ENCODE measurements around the gene SMIM35.
"Not testable (repeated sequence)": the region's sequence is repeated elsewhere in the genome, so short reads cannot be mapped to it uniquely, and the experiment has no call there.

The SMIM35 gene

DNA sequence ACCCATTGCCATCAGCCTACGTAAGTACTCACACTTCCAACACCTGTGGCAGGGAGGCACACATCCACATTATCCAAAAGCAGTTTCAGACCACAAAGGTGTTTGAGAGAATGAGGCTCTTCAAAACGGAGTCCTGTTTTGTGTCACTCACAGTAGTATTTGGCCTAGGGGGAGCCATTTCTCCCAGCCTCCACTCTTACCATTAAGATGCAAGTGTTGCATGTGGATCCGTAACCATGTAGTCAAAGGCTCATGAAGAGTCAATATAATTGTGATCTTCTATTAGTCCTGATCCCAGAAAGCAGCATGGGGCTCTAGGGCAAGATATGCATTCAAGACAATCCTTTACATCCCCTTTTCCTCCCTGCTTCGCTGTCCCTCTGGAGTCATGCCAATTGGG lies 59.1 kb downstream of the SMIM35 start:
- no peak for DNase-seq (ENCODE audit: low read depth)

- DNase-seq (ENCODE audit: low read depth), result no peak
Measured at GRCh38 chr11:118021146-118021545, 65.6 kb downstream of the SMIM35 start.

DNA sequence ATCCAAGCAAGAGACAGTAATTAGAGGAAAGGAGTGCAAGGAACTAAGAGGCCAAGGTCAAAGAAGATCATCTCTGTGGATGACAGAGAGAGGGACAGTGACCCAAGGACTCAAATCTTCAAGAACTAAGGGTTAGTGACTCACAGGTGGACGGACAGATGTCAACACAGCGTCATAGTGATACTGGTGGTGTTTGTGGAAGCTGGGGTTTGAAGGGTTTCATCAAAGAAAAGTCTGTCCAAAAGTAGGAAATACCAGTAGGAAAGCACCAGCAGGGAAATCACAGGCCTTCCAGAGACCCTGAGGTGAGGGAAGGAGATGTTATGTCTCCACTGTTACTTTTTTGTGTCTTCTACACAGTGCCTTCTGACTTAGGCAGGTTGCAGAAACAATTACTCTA lies 68.4 kb downstream of the SMIM35 start:
- DNase-seq (ENCODE audit: low read depth), result no peak

GRCh38 chr11:118017631-118018315 lies 69.0 kb downstream of the SMIM35 start:
- no peak for DNase-seq (ENCODE audit: low read depth)

GRCh38 chr11:118017111-118017510 lies 69.7 kb downstream of the SMIM35 start:
- no peak for DNase-seq (ENCODE audit: low read depth)

- DNase-seq (ENCODE audit: low read depth), result no peak
Measured at GRCh38 chr11:118016104-118016503, 70.7 kb downstream of the SMIM35 start.

DNA sequence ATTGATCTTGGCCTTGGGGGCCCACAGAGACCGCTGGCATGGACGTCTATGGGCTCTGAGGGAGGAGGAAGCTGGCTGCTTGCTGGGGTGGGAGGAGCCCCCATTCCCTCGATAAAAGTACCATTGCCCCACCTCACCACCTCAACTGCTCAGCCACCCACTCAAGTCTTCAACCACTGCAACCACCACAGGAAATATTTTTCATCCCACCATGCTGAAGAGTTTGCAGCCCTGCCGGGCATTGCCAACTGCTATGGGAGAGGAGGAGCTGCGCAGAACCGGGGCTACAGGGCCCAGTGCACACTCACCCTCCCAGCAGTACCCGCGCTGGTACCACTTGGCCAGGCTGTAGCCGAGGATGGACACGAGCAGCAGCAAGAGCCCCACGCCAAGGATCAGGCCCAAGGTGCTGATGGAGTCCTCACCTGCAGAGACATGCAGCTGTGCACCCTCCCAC lies 71.3 kb downstream of the SMIM35 start:
- DNase-seq (ENCODE audit: low read depth), result no peak

- no peak for DNase-seq (ENCODE audit: low read depth)
Measured at GRCh38 chr11:118014022-118014421, 72.7 kb downstream of the SMIM35 start.

- DNase-seq (ENCODE audit: low read depth), result no peak
Measured at GRCh38 chr11:118012083-118012669, 74.6 kb downstream of the SMIM35 start.

GRCh38 chr11:118010738-118011461 lies 75.9 kb downstream of the SMIM35 start:
- no peak for DNase-seq (ENCODE audit: low read depth)

DNA sequence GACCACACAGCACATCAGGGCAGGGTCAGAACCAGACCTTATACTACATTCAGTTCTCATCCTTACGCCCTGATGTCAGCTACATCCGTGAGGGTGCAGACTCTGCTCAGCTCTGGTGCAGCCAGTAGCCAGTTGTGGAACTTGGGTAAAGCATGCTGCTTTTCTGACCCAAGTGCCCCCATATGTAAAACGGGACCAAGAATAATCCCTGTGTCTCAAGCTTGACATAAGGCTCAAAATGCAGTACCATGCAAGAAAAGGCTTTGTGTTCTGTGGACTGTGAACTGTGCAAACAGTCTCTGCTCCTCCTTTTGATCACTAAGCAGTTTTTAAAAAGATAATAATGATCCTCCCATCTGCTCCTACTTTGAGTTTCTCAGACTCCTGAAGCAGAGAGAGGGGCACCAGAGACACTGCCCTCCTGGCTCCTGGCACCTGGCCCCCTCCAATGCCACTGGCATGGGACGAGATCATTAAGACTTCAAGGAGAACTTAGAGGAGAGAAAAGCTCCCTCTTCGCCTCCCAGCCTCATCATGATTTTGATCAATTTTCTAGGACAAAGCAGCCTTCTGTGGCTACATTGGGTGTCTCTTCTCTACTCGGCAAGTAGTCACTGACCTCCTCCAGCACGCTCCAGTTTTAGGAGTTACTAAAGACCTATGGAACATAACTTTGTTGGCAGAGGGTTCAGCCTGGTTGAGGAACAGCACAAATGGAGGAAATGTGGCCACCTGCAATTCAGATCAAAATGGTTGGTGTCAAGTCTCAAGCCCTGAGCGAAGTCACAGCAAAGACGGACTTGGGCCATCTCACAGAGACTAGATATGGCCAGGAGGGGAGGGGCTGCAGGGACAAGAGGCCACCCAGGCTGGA lies 76.7 kb downstream of the SMIM35 start:
- no peak for DNase-seq (ENCODE audit: low read depth)

DNA sequence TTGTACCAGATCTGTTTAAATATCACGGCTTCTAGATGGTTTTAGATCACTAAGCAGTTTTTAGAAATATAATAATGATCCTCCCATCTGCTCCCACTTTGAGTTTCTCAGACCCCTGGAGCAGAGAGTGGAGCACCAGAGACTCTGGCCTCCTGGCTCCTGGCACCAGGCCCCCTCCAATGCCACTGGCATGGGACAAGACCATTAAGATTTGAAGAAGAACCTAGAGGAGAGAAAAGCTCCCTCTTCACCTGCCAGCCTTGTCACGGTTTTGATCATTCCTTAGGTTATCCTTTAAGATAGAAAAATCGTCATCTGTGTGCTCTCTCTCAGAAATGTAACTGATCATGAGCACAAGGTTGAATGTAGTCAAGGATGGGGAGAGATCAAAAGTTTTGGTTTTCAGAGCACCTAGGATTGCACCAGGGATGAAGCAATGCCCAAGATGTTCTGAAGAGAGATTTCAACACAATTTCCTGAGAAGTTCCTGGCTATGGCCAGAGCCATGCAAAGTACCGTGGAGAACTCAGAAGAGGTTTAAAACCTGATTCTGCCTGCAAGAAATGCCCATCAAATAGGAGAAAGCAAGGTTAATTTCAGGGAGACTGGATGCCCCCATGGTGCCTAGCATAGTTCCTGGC lies 78.4 kb downstream of the SMIM35 start:
- no peak for DNase-seq (ENCODE audit: low read depth)

- not testable (repeated sequence) for DNase-seq (ENCODE audit: low read depth)
Measured at GRCh38 chr11:118007563-118008270, 79.0 kb downstream of the SMIM35 start.

GRCh38 chr11:118007040-118007439 lies 79.7 kb downstream of the SMIM35 start:
- no peak for DNase-seq (ENCODE audit: low read depth)

GRCh38 chr11:118006153-118006534 lies 80.6 kb downstream of the SMIM35 start:
- no peak for DNase-seq (ENCODE audit: low read depth)

- no peak for DNase-seq (ENCODE audit: low read depth)
Measured at GRCh38 chr11:118005224-118006152, 81.3 kb downstream of the SMIM35 start.

- no peak for DNase-seq (ENCODE audit: low read depth)
Measured at GRCh38 chr11:118004543-118005223, 82.1 kb downstream of the SMIM35 start.

DNA sequence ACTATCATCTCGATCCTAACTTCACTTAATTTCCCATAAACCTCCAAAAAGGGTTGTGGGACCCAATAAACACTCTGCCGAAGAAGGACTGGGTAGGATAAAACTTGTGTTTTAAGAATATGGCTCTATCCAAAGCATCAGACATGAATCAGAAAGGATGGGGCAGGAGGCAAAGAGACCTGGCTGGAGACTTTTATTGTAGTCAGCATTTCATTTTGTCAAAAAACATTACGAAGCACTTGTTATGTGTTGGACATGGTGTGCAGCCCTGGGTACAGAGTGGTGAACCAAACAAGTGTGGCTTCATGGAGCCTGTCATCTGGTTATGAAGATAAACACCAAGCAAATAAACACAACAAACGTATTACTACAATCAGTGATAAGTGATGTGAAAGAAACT lies 83.3 kb downstream of the SMIM35 start:
- DNase-seq (ENCODE audit: low read depth), result no peak
